Myocyte (in vitro differentiated cells): ENCODE measurements around the gene TMEM89. TPM values are rescaled to one million over a fixed set of nuclear protein-coding genes. Genes with fewer than 3 reads are reported as not detected.

ENCODE experiments used
- DNase-seq: peaks from one replicate; pipeline ENCODE4 v3.0.0-alpha.2; 2012; ENCODE audit warnings: low read depth
- microRNA counts: library from miRNA; unstranded; fragments of <30 nt; microRNA quantifications from one replicate; lab custom pipeline; 2016
- microRNA-seq: library from miRNA; unstranded; fragments of <30 nt; microRNA quantifications from one replicate; pipeline ENCODE4, GENCODE V29; 2016
- total RNA-seq: library from RNA; depleted of rRNA; stranded (reverse); fragments of >200 nt; gene quantifications from 2 replicates; pipeline ENCODE4 v1.2.3, GENCODE V29; 2014

TMEM89 gene
- total RNA-seq, 1 donor from 2014 or later, result not detected

DNA sequence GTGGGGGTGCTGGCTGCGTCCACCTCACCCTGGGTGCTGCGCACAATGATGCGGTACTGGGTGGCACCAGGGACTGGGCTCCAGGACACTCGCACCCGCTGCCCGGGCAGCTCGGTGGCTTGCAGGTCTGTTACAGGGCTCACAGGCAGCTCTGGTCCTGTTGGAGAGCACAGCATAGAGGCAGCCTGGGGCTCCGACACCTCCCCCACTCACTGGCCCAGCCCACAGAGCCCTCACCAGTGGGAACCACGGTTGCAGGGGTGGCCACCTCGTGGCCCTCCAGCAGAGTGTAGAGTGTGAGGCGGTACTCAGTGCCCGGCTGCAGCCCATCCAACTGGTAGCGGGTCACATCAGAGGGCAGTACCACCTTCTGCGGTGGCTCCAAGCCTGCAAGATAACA, 30.1 kb downstream of the TMEM89 start:
- no peak for DNase-seq

DNA sequence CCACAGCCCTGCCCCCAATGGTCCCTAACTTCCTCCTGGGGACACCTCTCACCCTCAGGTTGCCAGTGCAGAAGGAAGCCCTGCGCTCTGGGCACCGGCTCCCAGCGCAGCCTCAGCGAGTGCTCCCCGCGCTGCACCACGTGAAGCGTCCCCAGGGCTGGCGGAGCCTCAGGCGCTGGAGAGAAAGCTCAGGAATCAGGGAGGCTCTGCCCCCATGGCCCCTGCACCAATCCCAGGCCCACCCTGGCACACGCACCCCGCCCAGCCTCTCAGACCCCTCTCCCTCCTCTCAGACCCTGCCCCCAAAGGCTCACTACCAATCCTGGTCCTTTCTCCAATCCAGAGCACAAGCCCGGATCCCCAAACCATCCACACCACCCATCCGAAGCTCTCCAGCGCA, 33.3 kb downstream of the TMEM89 start:
- no peak for DNase-seq

DNA sequence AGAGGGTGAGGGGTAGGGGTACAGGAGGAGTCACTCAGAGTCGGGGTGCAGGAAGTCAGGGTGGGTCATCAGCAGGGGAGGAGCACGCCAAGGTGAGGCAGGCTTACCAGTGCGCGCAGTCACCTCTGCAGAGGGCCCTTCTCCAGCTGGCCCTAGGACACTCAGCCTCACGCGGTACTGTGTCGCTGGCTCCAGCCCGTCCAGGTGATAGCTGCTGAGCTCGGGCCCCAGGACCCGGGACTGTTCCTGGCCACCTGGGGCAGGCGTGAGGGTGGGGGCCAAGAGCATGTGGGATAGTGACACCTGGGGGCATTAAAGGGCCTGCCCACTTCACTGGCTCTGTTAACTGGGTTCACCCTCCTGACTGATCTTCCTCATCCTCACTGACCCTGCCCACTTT, 33.9 kb downstream of the TMEM89 start:
- no peak for DNase-seq

DNA sequence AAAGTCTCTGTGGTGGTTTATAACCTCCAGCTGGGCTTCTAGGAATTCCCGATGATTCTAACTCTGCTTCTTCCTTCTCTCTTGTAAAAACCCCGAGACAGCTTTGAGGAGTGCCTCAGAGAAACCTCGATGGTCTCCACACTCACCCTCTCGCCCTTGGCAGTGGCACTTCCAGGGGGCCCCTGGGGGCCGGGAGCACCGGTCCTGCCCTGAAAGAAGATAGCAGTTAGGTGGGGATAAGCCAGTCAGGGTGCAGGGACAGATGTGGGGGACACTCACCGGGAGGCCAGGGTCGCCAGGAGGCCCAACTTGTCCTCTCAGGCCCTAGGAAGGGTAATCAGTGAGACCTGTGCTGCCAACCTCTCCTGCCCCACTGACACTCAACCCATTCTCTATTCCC, 36.2 kb downstream of the TMEM89 start:
- no peak for DNase-seq

DNA sequence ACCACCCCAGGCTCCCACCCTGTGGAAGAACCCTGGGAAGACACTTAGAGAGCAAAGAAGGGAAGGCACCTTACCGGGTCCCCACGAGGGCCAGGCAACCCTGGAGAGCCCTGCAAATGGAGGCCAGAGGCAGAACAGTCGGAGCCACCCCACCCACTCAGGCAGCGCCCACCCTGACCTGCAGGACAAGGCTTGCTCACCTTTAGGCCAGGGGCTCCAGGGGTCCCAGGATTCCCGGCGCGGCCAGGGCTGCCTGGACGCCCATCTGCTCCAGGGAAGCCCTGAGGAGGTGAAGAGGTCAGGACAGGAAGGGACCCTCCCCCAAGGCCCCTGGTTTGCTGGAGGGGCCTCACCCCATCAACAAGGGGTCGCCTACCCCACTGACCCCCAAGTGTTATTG, 36.7 kb downstream of the TMEM89 start:
- DNase-seq, result no peak

DNA sequence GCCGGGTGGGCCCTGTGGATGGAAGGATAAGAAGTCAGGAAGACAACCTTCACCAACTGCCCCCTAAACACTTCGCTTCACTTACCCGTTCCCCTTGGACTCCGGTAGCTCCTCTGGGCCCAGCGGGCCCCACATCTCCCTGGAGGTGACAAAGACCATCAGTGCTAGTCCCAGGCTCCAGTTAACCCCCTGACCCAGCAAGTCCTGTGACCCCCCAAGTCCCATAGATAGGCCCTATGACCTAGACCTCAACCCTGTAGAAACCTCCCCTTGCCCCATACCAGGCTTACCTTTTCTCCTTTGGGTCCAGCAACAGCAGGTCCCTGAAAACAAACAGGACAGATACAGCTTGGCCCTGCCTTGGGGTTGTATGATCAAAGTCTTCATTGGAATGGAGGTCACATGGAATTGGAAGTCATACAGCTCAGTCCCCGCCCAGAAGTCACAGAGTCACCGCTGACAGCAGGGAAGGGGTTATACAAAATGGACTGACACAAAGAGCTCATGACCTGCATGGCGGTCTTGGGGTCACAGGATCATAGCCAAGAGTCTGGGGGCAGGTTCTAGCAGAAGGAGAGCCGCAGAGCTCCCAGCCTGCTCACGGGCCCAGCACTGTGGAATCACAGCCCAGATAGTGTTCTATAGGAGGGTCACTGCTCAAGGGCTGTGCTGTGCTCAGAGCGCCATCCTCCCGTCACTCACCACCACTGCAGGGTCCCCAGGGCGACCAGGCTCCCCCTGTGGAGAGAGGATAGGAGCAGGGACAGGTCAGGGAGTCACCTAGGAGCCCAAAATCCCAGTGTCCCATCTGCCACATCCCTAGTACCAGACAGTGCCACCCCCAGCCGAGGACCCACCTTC, 39.7 kb downstream of the TMEM89 start:
- DNase-seq, result no peak

DNA sequence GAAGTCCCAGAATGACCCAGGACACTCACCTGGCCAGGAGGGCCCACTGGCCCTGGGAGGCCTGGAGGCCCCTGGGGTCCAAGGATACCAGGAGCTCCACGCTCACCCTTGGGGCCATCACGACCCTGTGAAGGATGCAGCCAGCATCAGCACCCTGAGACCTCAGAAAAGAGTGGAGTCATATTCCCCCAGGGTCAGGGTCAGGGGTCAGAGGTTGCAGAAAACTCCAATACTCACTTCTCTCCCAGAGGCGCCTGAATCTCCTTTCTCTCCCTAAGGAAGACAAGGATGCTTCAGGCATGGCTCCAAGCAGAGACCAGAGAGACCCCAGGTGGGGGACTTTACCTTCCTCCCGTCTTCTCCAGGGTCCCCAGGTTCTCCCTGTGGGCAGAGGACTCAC, 44.9 kb downstream of the TMEM89 start:
- DNase-seq, result no peak

DNA sequence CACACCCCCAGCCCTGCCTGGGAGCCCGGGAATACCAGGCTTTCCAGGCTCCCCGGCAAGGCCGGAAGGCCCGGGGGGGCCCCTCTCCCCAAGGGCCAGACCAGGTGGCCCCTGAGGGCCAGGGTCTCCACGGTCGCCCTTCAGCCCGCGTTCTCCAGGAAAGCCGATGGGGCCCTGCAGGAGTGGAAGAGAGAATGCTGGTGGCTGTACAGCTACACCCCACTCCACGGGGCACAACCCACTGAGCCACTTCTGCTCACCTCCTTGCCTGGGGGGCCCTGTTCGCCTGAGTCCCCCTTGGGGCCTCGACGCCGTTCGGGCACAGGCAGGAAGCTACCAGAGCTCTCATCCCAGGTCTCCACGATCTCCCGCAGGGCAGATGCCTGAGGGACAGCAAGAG, 46.2 kb downstream of the TMEM89 start:
- DNase-seq, result no peak

DNA sequence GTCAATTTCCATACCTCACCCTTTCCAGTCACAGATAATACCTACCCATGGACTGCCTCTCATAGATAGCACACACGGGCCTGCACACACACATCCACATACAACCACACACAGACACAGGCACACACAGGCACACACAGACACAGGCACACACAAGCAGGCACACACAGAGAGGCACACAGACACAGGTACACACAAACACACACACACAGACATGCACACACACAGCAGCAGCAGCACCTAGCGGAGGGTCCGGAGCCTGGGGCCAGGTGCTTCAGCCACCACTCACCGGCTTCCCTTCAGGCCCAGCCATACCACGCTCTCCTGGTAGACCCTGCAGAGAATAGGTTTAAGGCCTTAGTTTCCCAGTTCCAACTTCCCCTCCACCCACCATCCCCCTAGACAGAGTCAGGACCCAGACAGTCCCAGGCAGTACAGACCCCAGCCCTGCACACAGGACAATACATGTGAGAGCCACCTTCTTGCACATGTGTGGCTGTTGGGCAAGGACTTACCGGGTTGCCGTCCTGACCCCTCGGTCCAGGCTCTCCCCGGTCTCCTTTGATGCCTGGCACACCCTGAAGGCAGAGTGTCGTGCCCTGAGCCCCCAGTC, 47.5 kb downstream of the TMEM89 start:
- DNase-seq, result no peak

DNA sequence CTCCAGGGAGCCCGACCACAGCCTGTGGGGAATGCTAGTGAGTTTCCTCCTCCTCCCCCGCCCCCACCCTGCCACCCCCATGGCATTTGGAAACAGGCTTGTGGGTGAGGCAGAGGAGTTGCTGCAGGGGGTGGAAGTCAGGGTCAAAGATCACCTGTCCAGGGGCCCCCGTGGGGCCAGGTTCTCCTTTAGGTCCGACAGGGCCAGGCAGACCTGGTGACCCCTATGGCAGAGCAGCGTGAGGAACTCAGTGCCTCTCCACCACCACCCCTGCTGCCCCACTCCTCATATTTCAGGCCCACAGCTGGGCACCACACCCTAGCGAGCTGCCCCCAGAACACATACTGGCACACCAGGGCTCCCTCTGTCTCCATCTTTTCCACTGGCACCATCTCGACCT, 49.1 kb downstream of the TMEM89 start:
- DNase-seq, result no peak

DNA sequence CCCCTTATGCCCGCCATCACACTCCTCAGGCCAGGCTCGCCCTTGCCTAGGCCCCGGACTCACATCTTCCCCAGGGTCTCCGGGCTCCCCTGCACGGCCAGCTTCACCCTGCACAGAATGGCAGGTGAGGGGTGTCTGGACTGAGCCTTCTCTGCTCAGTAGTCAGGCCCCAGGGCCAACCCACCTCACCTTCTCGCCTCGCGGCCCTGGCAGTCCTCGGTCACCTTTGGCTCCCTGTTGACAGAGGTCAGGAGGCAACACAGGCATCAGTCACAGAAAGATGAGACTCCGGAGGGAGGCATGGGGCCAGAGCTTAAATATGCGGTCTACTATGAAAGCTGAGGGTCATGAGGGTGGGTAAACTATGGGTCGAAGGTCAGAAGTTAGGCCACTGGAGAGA, 49.6 kb downstream of the TMEM89 start:
- no peak for DNase-seq

MicroRNA genes within 50 kb of the gene (microRNA counts, 767-probe panel; counts per million panel counts)
- not detected for microRNA hsa-miR-711 (lab: Ali Mortazavi, UCI)

Small RNA genes lying within 50 kb of the gene (microRNA-seq; reads per million reads assigned to microRNA genes)
- not detected for gene MIR4793
- not detected for gene MIR711

Other genes with a start within 250 kb of the TMEM89 start
- 0.21 TPM in 1 of 2 replicates, not detected in the other for gene FBXW12, start 249.6 kb downstream of the TMEM89 start, total RNA-seq
- gene PLXNB1, start 191.7 kb downstream of the TMEM89 start, total RNA-seq, result 59.2 and 75.7 TPM in 2 replicates
- gene CCDC51, start 181.7 kb downstream of the TMEM89 start, total RNA-seq, result 26.2 and 39.4 TPM in 2 replicates
- gene TMA7, start 181.5 kb downstream of the TMEM89 start, total RNA-seq, result 195 and 221 TPM in 2 replicates
- 7.8 and 10.4 TPM in 2 replicates for gene ATRIP, start 175.0 kb downstream of the TMEM89 start, total RNA-seq
- gene SHISA5, start 117.6 kb downstream of the TMEM89 start, total RNA-seq, result 87.2 and 101 TPM in 2 replicates
- 7.0 and 8.1 TPM in 2 replicates for gene PFKFB4, start 65.0 kb downstream of the TMEM89 start, total RNA-seq
- gene UCN2, start 58.0 kb downstream of the TMEM89 start, total RNA-seq, result 0.11 and 0.31 TPM in 2 replicates
- gene COL7A1, start 26.4 kb downstream of the TMEM89 start, total RNA-seq, result 7.1 and 11.1 TPM in 2 replicates
- gene UQCRC1, start 12.1 kb downstream of the TMEM89 start, total RNA-seq, result 390 and 418 TPM in 2 replicates
- gene SLC26A6, start 13.7 kb upstream of the TMEM89 start, total RNA-seq, result 18.0 and 23.2 TPM in 2 replicates
- gene CELSR3, start 41.1 kb upstream of the TMEM89 start, total RNA-seq, result 2.0 and 3.2 TPM in 2 replicates
- 23.8 and 45.5 TPM in 2 replicates for gene NCKIPSD, start 64.1 kb upstream of the TMEM89 start, total RNA-seq
- gene IP6K2, start 95.5 kb upstream of the TMEM89 start, total RNA-seq, result 53.1 and 55.0 TPM in 2 replicates
- gene PRKAR2A, start 226.1 kb upstream of the TMEM89 start, total RNA-seq, result 41.8 and 47.6 TPM in 2 replicates